Muscle layer of duodenum (tissue), 2 donors: ENCODE measurements around the gene NUMBL.

Experiments used
- H3K27ac ChIP-seq: one replicate; pipeline ENCODE4 v1.7.0; 2013; ENCODE audit warnings: mild to moderate bottlenecking, low read length
- H3K27me3 ChIP-seq: one replicate; pipeline ENCODE4 v1.7.0; 2013; ENCODE audit warnings: low read depth, mild to moderate bottlenecking, control low read depth, low read length
- H3K36me3 ChIP-seq, 2 donors: one replicate each; pipeline ENCODE4 v1.7.0; 2013; ENCODE audit warnings: low read length in 2 of 2, control low read depth in 1 of 2, mild to moderate bottlenecking in 1 of 2; ENCODE audit not compliant: insufficient read depth in 2 of 2, control insufficient read depth in 1 of 2
- H3K4me1 ChIP-seq, 2 donors: one replicate each; pipeline ENCODE4 v1.7.0; 2013; ENCODE audit warnings: low read length in 2 of 2, mild to moderate bottlenecking in 2 of 2, control low read depth in 1 of 2, moderate library complexity in 1 of 2; ENCODE audit not compliant: insufficient read depth in 2 of 2, control insufficient read depth in 1 of 2
- H3K4me3 ChIP-seq, 2 donors: one replicate each; pipeline ENCODE4 v1.7.0; 2013; ENCODE audit warnings: low read length in 2 of 2, low read depth in 1 of 2, mild to moderate bottlenecking in 1 of 2
- H3K9me3 ChIP-seq, 2 donors: one replicate each; pipeline ENCODE4 v1.7.0; 2013; ENCODE audit warnings: low read length in 2 of 2, control low read depth in 1 of 2, mild to moderate bottlenecking in 1 of 2; ENCODE audit not compliant: control insufficient read depth in 1 of 2
- donor health status: healthy.

NUMBL gene

DNA sequence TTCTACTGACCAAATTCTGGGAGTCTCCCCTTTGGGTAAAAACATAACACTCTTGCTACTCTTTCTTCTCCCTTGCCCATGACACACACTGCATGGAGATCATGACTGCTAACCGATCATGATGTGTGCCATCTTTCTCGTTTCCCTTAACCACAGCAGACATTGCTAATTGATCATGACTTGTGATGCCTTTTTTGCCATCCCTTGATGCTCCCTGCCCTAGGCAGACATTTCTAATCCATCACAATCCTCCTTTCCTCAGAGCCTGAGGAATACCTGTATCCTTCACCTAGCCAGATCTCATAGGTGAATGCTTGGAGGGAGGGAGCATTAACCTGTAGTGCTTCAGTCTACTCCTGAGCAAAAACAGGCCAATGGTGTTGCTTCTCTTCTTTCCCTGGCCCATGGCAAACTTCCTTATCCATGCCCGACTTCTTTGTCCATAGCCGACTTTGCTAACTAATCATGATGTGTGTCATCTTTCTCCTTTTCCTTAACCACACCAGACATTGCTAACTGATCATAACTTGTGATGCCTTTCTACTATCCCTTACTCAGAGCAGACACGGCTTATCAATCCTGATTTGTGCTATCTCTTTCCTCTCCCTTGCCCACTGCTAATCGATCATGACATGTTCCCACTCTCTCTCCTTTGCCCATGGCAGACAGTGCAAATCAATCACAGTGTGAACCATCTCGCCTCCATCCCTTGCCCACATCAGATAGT lies 17.7 kb downstream of the NUMBL start:
- no peaks in the 10 kb centered on the region for H3K4me1 ChIP-seq
- no peak overlapping the region for H3K4me3 ChIP-seq
- no peaks in the 10 kb centered on the region for H3K9me3 ChIP-seq
- H3K27ac ChIP-seq: no peak overlapping the region
- no peaks in the 10 kb centered on the region for H3K27me3 ChIP-seq
- H3K36me3 ChIP-seq: peaks cover 47 to 87% of the 10 kb centered on the region in 2 donors

DNA sequence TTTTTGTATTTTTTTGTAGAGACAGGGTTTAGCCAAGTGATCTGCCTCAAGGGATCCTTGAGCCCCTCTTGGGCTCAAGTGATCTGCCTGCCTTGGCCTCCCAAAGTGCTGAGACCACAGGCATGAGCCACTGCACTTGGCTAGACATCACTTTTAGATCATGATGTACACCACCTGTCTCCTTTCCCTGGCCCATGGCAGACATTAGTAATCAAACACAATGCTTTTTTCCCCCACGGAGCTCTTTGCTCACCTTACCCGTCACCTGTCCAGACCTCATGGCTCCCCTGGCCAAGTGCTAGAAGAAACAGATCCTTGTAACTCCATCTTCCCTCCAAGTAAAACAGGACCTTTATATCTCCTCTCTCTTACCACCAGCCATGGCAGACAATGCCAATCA lies 18.4 kb downstream of the NUMBL start:
- Histone ChIP-seq H3K9me3 (no peaks in the 10 kb centered on the region), H3K36me3 (peaks cover 45 to 87% of the 10 kb centered on the region in 2 donors), H3K4me3 (no peak overlapping the region), H3K27me3 (no peaks in the 10 kb centered on the region), H3K27ac (no peak overlapping the region), H3K4me1 (no peaks in the 10 kb centered on the region)

DNA sequence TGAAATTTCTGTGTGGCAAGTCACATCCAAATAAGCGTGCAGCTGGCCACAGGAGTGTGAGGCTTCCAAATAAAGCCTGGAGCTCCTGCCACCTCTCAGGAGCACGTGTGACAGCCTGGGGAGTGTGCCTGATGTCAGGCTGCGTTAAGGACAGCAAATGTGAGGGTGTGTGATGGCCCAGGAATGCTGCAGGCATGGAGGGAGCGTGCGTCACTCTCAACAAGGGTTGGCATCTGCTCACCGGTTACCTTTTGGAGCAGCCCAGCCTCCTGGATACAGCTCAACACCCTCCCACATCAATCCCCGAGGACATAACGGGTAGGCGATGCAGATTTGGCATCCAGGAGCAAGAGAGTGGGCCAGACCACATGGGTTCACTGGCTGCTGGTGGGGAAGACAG lies 19.0 kb downstream of the NUMBL start:
- Histone ChIP-seq H3K4me1 (no peaks in the 10 kb centered on the region), H3K9me3 (no peaks in the 10 kb centered on the region), H3K36me3 (peaks cover 45 to 83% of the 10 kb centered on the region in 2 donors), H3K27ac (no peak overlapping the region), H3K27me3 (no peaks in the 10 kb centered on the region), H3K4me3 (no peak overlapping the region)

DNA sequence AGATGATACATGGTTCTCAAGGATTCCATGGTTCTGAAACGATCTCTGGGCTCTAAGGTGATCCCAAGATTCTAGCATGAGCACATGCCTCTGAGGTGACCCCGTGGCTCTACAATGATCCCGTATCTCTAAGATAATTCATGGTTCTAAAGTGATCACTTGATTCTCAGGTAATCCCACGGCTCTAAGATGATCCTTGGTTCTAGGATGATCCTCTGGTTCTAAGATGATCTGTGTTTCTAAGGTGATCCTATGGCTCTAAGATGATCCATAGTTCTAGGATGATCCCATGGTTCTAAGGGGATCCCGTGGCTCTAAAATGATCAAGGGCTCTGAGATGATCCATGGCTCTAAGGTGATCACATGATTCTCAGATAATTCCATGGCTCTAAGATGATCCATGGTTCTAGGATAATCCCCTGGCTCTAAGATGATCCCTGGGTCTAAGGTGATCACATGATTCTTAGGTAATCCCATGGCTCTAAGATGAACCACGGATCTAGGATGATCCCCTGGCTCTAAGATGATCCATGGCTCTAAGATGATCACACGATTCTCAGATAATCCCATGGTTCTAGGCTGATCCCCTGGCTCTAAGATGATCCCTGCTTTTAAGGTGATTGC lies 21.3 kb downstream of the NUMBL start:
- Histone ChIP-seq H3K27me3 (no peaks in the 10 kb centered on the region), H3K4me3 (no peak overlapping the region), H3K27ac (no peak overlapping the region), H3K36me3 (peaks cover 45 to 69% of the 10 kb centered on the region in 2 donors), H3K9me3 (no peaks in the 10 kb centered on the region), H3K4me1 (no peaks in the 10 kb centered on the region)

DNA sequence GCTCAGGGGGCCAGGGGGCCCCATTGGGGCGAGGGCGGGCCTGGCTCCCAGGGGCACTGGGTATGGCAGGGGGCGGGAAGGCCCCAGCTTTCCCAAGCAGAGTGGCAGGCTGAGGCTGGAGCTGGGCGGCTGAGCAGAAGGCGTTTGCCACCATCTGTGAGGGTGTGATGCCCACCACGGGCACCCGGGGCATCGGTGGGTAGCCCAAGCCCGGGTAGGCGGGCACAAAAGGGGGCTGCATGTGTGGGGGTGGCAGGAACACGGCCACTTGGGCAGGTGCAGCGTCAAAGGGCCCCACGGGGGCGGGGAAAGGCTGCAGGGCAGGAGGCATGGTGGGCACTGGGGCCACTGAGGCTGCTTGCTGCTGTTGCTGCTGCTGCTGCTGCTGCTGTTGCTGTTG lies 22.8 kb downstream of the NUMBL start:
- Histone ChIP-seq H3K27me3 (no peaks in the 10 kb centered on the region), H3K4me3 (no peak overlapping the region), H3K9me3 (no peaks in the 10 kb centered on the region), H3K36me3 (peaks cover 31 to 54% of the 10 kb centered on the region in 2 donors), H3K4me1 (no peaks in the 10 kb centered on the region), H3K27ac (no peak overlapping the region)

DNA sequence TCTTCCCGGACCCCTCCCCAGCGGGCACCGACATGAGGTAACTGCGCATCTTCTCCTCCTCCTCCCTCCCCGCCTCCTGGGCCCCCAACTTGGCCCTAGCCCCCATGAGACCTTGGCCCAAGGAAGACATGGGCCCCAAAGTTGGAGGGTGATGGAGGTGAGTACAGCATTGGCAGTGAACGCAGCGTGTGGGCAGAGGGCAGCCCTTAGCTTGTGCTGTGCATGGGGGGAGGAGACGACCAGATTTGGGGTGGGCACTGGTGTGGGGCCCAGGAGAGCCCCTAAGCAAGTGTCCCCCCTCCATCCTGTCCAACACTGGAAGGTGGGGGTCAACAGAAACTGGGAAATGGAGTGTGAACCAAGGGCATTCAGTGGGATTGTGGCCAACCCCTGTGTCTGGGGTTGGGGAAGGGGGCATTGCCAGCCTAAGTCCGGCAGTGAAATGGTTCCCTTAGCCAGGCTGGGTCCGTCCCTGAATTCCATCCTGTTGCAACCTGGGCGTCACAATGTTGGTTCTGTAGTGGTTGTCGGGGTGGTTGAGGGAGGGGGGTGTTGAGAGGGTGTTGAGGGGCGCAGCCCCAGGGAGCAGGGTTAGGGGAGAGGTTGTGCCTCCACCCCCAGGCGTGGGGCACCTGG lies 23.5 kb downstream of the NUMBL start:
- peaks cover 24 to 47% of the 10 kb centered on the region in 2 donors for H3K36me3 ChIP-seq
- no peaks in the 10 kb centered on the region for H3K27me3 ChIP-seq
- peak overlapping the region; percentile 16 for H3K27ac ChIP-seq
- H3K4me1 ChIP-seq: no peaks in the 10 kb centered on the region
- no peak overlapping the region for H3K4me3 ChIP-seq
- no peaks in the 10 kb centered on the region for H3K9me3 ChIP-seq

DNA sequence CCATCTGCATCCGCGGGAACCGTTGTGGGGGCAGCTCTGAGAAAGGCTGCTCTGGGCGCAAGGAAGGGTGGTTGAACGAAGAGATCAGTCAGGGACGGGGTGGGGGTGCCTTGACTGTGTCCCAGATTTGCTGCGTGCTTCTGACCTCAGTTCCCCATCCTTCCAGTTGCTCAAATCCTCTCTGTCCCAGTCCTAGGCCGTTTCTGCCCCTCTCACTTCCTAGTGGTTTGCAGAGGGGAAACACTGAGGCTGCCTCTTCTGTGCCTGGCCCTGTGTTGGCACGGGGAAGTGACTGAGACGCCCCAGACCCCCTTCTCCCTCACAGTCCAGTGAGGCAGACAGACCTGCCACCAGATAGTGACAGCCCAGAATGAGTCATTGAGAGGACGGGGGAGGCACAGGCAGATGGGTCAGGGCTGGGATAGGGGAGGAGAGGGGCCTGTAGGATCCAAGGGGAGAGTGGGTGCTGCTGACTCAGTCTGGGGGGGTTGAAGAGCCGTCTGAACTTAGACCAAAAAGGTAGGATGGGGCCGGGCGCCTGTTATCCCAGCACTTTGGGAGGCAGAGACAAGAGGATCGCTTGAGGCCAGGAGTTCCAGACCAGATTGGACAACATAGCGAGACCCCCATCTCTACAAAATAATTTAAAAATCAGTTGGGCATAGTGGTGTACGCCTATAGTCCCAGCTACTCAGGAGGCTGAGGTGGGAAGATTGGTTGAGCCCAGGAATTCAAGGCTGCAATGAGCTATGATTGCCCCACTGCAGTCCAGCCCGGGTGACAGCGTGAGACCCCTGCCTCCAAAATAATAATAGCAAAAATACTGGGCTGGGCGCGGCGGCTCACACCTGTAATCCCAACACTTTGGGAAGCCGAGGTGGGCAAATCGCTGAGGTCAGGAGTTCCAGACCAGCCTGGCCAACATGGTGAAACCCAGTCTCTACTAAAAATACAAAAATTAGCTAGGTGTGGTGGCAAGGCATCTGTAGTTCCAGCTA lies 26.5 kb downstream of the NUMBL start:
- Histone ChIP-seq H3K27ac (peak overlapping the region; percentile 67), H3K27me3 (no peaks in the 10 kb centered on the region), H3K9me3 (no peaks in the 10 kb centered on the region), H3K4me1 (no peaks in the 10 kb centered on the region), H3K36me3 (peaks cover 3 to 20% of the 10 kb centered on the region in 2 donors), H3K4me3 (peak overlapping the region; percentile 59 to 76)

DNA sequence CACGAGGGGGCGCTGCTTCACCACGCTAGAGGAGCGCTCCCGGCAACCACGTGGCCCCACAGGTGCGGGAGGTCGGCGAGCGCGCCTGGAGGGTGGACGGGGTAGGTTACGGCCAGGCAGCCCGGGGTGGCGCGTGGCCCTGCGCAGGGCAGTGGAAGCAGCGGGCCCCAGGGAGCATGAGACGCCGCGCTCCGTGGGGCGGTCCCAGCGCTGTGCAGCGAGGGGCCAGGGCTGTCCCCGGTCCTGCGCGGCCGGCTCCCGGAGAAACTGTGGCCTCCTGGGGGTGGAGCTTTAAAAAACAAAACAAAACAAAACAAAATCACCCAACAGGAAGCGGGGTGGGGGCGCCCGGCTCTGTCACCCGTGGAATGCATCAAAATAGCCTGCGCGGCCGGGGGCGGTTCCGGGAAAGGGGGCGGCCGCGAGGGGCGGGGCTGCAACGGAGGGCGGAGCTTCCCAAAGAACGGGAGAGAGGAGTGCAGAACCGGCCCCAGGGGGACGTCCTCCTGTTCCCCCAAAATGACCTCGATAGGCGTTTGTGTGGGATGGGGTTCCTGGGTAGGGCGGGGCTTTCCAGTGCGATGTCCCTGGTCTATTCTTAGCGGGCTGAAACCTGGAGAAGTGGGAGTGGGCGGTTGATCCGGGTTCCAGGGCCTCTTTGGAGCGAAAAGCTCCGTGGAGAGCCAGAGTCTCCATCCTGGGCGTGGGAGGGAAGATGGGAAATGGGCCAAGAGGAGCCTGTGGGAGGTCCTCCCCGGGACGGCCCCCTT lies 27.3 kb downstream of the NUMBL start:
- Histone ChIP-seq H3K36me3 (peaks cover 0 to 13% of the 10 kb centered on the region in 2 donors), H3K27me3 (no peaks in the 10 kb centered on the region), H3K4me1 (no peaks in the 10 kb centered on the region), H3K9me3 (no peaks in the 10 kb centered on the region), H3K27ac (peak overlapping the region; percentile 67), H3K4me3 (peak overlapping the region; percentile 59 to 76)

DNA sequence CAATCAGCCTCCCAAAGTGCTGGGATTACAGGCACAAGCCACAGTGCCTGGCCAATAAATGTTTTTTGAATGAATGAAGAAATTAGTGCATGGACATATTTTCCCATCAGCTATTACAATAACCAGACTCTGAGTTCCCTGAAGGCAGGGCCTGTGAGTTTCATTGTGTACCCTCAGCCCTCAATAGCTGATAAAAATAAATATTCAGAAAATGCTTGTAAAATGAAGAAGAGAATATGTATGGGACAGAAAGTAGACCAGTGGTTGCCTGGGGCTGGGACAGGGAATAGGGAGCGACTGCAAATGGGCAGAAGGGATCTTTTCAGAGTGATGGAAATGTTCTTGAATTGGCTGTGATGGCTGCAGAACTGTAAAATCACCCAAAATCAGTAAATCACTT lies 28.8 kb downstream of the NUMBL start:
- Histone ChIP-seq H3K27me3 (no peaks in the 10 kb centered on the region), H3K27ac (no peak overlapping the region), H3K9me3 (no peaks in the 10 kb centered on the region), H3K36me3 (no peaks in the 10 kb centered on the region), H3K4me3 (no peak overlapping the region), H3K4me1 (no peaks in the 10 kb centered on the region)

DNA sequence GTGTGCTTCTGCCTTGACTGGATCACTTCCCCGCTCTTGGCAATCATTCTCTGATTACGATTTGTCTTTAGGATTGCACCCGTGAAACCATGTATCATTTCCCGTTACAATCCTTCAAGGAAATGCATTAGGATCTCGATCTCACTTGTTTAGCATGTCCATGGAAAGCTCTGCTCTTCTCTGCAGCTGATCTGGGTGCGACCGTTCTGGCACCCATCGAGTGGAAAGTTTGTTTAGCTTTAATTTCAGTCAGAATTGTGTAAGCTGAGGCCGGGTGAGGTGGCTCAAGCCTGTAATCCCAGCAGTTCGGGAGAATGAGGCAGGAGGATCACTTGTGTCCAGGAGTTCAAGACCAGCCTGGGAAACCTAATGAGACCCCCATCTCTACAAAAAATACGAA lies 30.9 kb downstream of the NUMBL start:
- Histone ChIP-seq H3K36me3 (no peaks in the 10 kb centered on the region), H3K4me3 (no peak overlapping the region), H3K27me3 (no peaks in the 10 kb centered on the region), H3K27ac (no peak overlapping the region), H3K9me3 (no peaks in the 10 kb centered on the region), H3K4me1 (no peaks in the 10 kb centered on the region)
